Psoas muscle (tissue), 8 donors: ENCODE measurements around the gene KCNH2. TPM values are rescaled to one million over a fixed set of nuclear protein-coding genes. Genes with fewer than 3 reads are reported as not detected.

Experiments
- ATAC-seq, 4 donors: fragments of 200-7000 bp; cut with Tn5 transposase; one replicate each; pipeline ENCODE4 v1.9.1; 2020; ENCODE audit warnings: moderate library complexity in 3 of 4, mild to moderate bottlenecking in 2 of 4
- DNase-seq, 2 donors: peaks; one replicate each; pipeline ENCODE4 v3.0.0-alpha.2; 2020
- H3K27ac ChIP-seq: fragments of 200-600 bp; one replicate; pipeline ENCODE4 v1.8.0; 2022
- H3K27me3 ChIP-seq, 3 donors: fragments of 200-600 bp in 1 of 3; one replicate each; pipeline versions ENCODE4 v1.6.1 to v1.8.0; 2013 to 2022; ENCODE audit warnings: low read length in 2 of 3, mild to moderate bottlenecking in 2 of 3, moderate library complexity in 1 of 3; ENCODE audit not compliant: insufficient read depth in 3 of 3
- H3K36me3 ChIP-seq, 2 donors: fragments of 200-600 bp in 1 of 2; one replicate each; pipeline versions ENCODE4 v1.6.1 to v1.8.0; 2013 to 2022; ENCODE audit warnings: low read depth in 1 of 2, mild to moderate bottlenecking in 1 of 2, moderate library complexity in 1 of 2; ENCODE audit not compliant: insufficient read depth in 1 of 2
- H3K4me1 ChIP-seq: fragments of 200-600 bp; one replicate; pipeline ENCODE4 v1.8.0; 2022
- H3K4me3 ChIP-seq: fragments of 200-600 bp; one replicate; pipeline ENCODE4 v1.8.0; 2022; ENCODE audit warnings: mild to moderate bottlenecking
- H3K9me3 ChIP-seq: fragments of 200-600 bp; one replicate; pipeline ENCODE4 v1.8.0; 2022
- WGBS, 3 donors: extraction: QIAGEN DNeasy Blood & Tissue Kit; methylation state at CpG; one replicate each; pipeline versions ENCODE4 v1.1.6 to v1.1.7; 2013; 5-methylcytosine and 5-hydroxymethylcytosine counted together
- intact Hi-C, 2 donors: fragments of 100-400 bp; cut with DNase I; formaldehyde crosslinking; loops; one replicate each; pipeline versions ENCODE4 v1.11.0 to v1.14.2; 2022
- polyA plus RNA-seq, 3 donors: library from polyadenylated mRNA; stranded (reverse); fragments of 200-250 nt; gene quantifications; one replicate each; pipeline ENCODE4 v1.2.3, GENCODE V29; 2013
- total RNA-seq, 4 donors: library from RNA; stranded (reverse); fragmentation: NEBNext Ultra II Directional in 2 of 4; extraction: Animal tissue kit (Norgen Biotek cat#: 25700) in 2 of 4; gene quantifications; one replicate each; pipeline versions ENCODE4 v1.2.1 to v1.2.4, GENCODE V29; 2021 to 2023
- TF ChIP-seq, protein P1 (sequence below): fragments of 200-600 bp; IDR thresholded peaks from one replicate; pipeline ENCODE4 v1.8.0; 2022; ENCODE audit warnings: antibody characterized with exemption
- donor health status: healthy with polysubstance abuse.
- donor health status: DM: no; HTN: no; CAD: no; lungs with moderate emphysema.
- donor health status: Bipolar disorder and iron deficiency.
- donor health status: healthy.
- donor health status: DM: yes; HTN: yes; CAD: no.
- donor health status: DM: no; HTN: no; CAD: no.
- donor health status: DM: no; HTN: no; CAD: no.
- donor health status: DM: yes; HTN: yes; CAD: no.

Gene KCNH2
- total and polyA plus RNA-seq, 7 donors = 0.18 to 0.48 (median 0.22) TPM

- Histone ChIP-seq H3K9me3 (no peaks in the 10 kb centered on the region), H3K36me3 (no peaks in the 10 kb centered on the region), H3K4me3 (no peak overlapping the region), H3K27ac (no peak overlapping the region), H3K27me3 (peaks cover 0 to 24% (median 1%) of the 10 kb centered on the region in 3 donors), H3K4me1 (no peaks in the 10 kb centered on the region)
- 44 to 54% (median 46%) methylated on average over 7 of the region's 7 CpGs for WGBS, 3 donors
- ATAC-seq (no peak), DNase-seq (peak in 1 of 2 donors; percentile 45)
- TF ChIP-seq, protein P1, sequence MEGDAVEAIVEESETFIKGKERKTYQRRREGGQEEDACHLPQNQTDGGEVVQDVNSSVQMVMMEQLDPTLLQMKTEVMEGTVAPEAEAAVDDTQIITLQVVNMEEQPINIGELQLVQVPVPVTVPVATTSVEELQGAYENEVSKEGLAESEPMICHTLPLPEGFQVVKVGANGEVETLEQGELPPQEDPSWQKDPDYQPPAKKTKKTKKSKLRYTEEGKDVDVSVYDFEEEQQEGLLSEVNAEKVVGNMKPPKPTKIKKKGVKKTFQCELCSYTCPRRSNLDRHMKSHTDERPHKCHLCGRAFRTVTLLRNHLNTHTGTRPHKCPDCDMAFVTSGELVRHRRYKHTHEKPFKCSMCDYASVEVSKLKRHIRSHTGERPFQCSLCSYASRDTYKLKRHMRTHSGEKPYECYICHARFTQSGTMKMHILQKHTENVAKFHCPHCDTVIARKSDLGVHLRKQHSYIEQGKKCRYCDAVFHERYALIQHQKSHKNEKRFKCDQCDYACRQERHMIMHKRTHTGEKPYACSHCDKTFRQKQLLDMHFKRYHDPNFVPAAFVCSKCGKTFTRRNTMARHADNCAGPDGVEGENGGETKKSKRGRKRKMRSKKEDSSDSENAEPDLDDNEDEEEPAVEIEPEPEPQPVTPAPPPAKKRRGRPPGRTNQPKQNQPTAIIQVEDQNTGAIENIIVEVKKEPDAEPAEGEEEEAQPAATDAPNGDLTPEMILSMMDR = no peak
- intact Hi-C loops = no loop called here
Measured at GRCh38 chr7:150931199-150931869, 46.8 kb downstream of the KCNH2 start.

- no peaks in the 10 kb centered on the region for H3K9me3 ChIP-seq
- intact Hi-C loops = no loop called here
- DNase-seq (no peak), ATAC-seq (no peak)
- H3K27ac ChIP-seq = no peak overlapping the region
- WGBS, 3 donors = 85 to 94% (median 86%) methylated on average over 3 of the region's 3 CpGs
- H3K27me3 ChIP-seq = peaks cover 0 to 24% (median 1%) of the 10 kb centered on the region in 3 donors
- no peaks in the 10 kb centered on the region for H3K36me3 ChIP-seq
- TF ChIP-seq, protein P1 = no peak
- no peak overlapping the region for H3K4me3 ChIP-seq
- no peaks in the 10 kb centered on the region for H3K4me1 ChIP-seq
Measured at GRCh38 chr7:150928541-150928940, 49.6 kb downstream of the KCNH2 start.

DNA sequence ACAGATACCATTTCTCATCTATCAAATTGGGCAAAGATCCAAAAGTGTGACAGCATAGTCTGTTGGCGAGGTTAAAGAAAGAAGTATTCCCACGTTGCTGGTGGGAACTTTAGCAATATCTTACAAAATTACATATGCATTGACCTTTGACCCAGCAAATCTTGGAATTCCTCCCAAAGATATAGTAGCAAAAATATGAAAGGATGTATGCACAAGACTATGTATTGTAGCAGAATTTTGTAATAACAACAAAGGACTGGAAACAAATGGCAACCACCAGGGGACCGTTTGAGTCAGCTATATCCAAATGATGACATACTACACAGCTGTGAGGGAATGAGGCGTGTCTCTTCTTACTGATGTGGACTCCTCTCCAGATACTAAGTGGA is 50.2 kb downstream of the KCNH2 start:
- Histone ChIP-seq H3K4me1 (no peaks in the 10 kb centered on the region), H3K36me3 (no peaks in the 10 kb centered on the region), H3K4me3 (no peak overlapping the region), H3K9me3 (no peaks in the 10 kb centered on the region), H3K27ac (no peak overlapping the region), H3K27me3 (peaks cover 0 to 24% (median 0%) of the 10 kb centered on the region in 3 donors)
- TF ChIP-seq, protein P1 = no peak
- DNase-seq (no peak), ATAC-seq (no peak)
- intact Hi-C loops = no loop called here
- WGBS, 3 donors = 35 to 37% (median 37%) methylated on average over 4 of the region's 4 CpGs

DNA sequence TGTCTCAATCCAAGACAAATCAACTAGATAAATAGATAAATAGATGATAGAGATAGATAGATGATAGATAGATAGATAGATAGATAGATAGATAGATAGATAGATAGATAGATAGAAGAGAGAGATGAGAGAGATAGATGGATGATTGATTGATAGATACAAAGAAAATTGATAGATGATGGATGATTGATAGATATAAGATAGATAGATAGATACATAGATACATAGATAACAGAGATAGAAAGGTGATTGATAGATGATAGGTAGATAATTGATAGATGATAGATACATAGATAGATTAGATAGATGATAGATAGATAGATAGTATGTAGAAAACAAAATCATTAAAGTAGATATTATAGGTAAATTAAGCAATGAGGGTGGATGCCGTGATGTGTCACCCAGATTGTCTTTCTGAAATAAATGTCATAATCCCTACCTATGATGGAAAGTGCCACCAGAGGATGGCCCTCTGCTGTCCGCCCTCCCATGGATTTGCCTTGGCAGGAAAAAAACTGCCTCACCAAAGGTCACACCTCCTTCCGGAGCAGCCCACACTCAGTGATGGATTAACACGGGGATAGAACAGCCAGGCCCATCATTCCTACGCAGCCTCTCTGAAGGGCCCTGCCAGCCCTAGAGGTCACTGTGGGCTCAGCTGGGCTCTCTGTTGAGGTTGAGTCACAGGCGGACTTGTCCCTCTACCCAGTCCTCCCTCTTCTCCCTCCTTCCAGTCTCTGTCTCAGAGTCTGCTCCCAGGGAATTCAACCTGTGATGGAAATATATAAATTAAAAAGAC is 50.8 kb downstream of the KCNH2 start:
- Histone ChIP-seq H3K4me3 (no peak overlapping the region), H3K4me1 (no peaks in the 10 kb centered on the region), H3K36me3 (no peaks in the 10 kb centered on the region), H3K9me3 (no peaks in the 10 kb centered on the region), H3K27ac (no peak overlapping the region), H3K27me3 (peaks cover 0 to 23% (median 0%) of the 10 kb centered on the region in 3 donors)
- intact Hi-C loops = no loop called here
- ATAC-seq (no peak), DNase-seq (no peak)
- WGBS, 3 donors = 46 to 55% (median 46%) methylated on average over 6 of the region's 6 CpGs
- TF ChIP-seq, protein P1 = no peak
